HG02885 (cell line): ENCODE results near the gene DARS1.

ENCODE experiments used
- ATAC-seq: cut with Tn5 transposase; IDR thresholded peaks from one replicate; pipeline ENCODE4 v1.9.1; 2021; ENCODE audit warnings: mild to moderate bottlenecking; ENCODE audit not compliant: unreplicated experiment, poor library complexity

The DARS1 gene

DNA sequence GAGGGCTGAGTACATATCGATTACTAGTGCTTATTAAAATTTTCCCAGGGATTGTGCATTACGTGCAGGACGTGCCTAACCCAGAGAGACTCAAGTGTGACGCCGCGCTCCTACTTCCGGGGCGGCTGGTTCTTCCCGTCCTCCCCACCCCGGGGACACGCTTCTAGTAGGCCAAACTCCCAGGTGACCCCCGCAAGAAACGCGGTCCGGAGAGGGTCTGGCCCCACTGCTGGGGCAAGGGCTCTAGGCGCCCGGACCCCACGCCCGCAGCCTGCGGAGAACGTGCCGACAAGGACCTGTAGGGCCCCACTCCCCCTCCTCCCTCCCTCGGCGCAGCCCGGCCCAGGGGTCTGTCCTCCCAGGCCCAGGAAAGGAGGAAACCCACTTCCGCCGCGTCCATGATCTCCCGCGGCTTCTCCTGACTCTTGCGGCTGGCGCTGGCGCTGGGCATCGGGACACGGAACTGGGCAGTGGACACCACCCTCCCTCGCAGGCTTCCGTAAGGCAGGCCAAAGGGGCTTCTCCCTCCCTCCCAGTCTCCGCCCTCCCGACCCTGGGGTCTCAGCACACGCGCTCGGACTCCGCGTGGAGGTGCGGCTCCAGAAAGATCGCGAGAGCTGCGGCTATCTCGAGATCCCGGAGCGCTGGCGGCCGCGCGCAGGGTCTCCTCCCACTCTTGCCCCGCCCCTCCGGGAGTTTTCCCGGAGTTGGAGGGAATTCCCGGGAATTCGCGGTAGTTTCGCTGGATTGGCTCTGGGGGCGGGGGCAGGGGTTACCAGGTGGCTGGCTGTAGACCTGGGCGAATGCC lies at the start of gene DARS1:
Gene DARS1, minus strand, starts transcription at position 609 of the 808 bp plus-strand sequence. Its CDS starts 158 bp downstream, at position 451.
- peak; percentile 83 for ATAC-seq

DNA sequence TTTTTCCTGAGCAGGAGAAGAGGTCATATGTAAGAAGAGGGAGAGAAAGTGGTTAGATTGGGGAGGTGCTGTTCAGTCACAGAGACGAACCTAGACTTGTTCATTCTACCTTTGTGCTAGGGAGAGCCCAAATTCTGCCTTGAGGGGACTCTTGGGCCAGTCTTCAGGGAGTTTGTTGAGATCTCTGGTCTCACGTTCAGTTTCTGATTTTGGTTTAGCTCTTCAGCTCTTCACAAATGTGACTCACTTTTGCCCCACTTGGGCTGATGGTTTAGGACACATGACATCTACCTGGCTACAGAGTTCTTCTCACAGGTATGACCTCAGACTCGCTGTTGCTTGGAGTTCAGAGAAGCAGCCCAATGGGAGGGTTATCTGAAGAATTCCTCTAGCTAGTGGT lies 49.2 kb upstream of the DARS1 start:
- ATAC-seq: no peak

DNA sequence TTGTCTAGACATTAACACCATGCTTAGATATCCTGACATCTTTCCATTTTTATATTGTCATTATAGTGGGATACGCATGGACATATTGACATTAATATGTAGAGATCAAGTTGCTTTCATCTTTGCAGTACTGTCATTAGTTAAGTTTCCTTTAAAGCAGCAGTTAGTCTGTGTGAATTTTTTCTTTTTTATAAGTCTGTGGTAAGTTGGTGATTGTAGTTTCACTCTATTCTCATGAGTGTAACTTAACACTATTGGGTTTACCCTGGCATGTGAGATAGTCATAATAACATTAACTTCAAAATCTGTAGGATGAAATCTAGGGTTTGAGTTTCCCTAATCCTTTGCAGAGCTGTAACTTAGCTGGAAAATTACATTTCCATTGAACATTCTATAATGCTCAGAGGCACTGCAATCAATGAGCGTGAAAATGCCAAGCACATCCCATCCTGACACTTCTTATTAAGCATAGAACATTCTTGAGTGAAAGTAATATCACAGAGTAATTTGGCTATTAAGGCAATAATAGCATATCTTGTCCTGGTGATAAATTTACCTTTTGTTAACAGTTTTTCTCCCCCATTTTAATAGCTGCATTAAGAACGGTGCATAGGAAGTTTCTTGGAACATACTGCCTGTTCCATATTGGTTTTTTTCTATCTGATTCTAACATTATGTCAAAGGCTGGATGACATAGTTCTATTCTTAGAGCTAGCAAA lies 47.5 kb upstream of the DARS1 start:
- no peak for ATAC-seq

DNA sequence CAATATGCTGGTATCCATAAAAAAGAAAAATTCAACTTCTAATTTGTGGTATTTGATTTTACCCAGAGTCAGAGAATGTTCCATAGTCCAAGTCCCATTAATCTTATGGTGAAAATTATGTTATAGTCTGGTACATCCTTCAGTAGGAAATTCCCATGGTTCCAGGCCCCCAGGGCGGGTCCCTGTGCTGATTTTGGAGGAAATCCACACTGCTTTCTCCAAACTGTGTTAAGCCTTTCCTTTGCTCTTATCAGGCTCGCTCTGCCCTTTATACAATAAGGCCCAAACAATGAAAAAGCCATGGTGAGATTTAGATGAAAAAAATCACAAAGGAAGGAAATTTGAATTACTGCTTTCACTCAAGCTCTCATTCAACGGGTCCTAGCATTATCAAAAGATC lies 46.8 kb upstream of the DARS1 start:
- ATAC-seq: no peak

DNA sequence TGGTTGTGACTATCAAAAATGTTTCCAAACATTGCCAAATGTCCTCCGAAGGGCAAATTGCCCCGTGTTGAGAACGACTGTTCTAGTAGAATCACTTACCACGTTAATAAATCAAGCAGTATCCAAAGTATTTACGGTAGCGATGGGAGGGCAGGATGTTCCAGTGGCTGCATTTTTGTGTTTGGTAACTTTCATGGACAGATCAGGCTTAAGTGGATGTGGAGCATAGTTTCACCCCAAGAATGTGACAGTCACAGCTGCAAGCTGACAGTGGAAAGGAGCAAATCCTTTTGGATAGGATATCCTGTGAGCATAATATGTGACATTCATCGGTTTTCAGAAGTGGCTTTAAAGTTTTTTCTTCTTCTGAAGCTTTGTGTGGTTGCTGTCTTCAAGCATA lies 46.3 kb upstream of the DARS1 start:
- ATAC-seq: no peak

DNA sequence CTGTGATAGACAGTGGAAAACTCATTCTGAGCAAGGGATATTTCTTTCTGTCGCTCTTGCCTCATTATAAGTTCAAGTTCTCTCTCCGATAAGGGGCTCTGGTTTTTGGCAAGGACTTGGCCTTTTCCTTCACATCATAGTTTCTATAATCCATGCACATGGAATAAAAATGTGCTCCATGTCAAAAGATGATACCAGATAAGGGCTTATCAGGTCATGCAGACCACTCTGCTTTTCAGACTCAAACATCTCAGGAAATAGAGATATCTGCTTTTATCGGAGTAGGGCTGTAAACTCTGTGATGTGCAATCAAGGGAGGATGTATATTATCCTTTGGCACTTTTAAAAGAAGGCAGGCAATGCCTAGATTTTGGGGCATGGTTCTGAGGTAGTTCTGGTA lies 45.0 kb upstream of the DARS1 start:
- no peak for ATAC-seq

DNA sequence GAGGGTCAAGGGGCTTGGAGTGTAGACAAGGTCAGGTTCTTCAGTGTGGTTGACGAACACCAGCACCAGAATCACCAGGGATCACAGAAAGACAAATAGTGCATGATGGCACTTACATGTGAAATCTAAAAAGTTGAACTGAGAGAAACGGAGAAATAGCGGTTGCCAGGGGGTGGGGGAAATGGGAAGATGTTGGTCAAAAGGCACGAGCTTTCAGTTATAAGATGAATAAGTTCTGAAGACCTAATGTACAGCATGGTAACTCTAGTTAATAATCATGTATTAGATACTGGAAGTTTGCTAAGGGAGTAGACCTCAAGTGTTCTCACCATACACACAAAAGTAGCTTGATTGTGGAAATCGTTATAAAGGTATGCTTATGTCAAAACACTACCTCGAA lies 43.7 kb upstream of the DARS1 start:
- peak; percentile 70 for ATAC-seq

DNA sequence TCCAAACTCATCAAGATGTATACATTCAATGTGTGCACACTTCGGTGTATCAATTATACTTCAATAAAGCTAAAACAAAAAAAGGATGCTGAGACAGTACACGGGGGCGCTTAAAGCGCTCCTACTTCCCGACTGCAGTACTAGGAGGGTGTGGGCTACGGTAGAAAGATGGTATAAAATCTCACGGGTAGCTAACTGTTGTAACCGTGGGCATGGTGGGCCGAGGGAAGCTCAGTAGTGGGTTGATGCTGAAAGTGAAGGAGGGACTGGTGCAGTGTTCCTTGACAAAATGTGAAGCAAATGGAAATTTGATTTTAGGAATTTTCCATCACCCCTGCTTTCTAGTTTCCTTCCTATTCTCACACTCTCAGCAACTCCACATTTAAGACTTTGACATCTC lies 42.6 kb upstream of the DARS1 start:
- no peak for ATAC-seq

DNA sequence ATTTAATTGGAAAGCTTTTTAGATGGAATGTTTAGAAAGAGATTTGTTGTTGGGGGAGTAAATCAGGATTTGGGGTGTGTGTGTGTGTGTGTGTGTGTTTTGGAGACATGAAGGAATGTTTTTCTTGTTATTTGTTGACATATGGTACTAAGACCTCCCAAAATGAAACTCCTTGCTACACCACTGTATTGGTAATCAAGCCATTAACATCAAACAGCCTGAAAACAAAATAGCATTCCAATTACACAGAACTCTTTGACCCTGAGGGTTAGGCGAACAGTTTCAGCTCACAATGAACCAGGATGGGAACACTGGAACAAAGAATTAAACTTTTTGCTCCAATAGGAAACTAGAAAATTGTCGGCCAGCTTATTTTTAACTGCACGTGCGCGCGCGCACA lies 41.7 kb upstream of the DARS1 start:
- ATAC-seq: no peak

DNA sequence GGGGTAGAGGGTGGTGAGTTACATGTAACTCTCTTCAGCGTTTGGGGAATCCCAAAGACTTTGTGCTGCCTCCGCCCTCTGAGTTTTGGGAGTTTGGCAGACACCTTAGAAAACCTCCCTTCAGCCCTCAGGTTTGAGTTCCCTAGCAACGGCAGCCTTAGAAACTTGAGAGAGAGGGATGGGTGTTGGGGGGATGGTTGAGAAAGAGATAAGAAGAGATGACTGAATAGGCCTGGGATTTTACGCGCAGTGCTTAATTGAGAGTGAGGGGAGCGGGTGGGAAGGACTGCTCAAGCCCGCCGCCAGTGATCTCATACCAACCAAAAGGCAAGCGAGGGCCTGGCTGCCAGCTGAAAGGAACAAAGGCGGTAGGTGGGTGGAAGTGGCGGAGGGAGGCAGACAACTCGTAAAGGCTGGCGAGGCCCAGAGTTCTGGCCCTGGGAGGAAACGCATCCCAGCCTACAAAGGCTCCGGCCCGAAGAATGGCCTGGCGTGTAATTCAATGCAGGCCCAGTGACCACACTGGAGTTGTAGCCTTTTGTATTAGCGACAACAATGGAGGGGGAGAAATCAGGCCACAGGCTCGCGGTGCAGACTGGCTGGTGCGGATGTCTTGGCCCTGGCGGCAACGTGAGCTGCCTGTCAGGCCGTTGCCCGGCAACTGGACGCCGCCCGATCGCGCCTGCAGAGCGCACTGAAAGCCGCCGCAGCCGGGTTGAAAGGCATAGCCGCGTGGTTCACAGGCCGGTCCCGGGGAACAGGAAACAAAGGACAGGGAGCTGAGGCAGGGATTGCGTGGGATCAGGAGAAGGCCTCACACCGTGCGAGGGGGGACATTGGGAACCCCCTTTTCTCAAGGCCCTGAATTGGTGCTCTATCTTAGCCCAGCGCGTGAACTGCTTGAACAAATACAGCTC lies 39.9 kb upstream of the DARS1 start:
- ATAC-seq: peak; percentile 91

DNA sequence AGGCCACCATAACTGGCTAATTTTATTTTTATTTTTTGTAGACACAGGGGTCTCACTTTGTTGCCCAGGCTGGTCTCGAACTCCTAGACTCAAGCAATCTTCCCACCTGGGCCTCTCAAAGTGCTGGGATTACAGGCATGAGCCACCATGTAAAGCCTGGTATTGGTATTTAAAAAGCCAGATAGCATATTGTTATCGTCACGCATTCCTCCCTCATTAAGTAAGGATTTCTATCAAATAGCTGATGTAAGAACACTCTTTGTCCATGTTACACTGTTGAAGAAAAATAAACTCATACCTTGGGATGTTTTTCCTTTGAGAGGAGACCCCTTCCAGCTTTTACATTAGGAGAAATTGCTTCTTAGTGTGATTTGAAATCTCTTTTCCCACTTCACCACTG lies 39.2 kb upstream of the DARS1 start:
- no peak for ATAC-seq

DNA sequence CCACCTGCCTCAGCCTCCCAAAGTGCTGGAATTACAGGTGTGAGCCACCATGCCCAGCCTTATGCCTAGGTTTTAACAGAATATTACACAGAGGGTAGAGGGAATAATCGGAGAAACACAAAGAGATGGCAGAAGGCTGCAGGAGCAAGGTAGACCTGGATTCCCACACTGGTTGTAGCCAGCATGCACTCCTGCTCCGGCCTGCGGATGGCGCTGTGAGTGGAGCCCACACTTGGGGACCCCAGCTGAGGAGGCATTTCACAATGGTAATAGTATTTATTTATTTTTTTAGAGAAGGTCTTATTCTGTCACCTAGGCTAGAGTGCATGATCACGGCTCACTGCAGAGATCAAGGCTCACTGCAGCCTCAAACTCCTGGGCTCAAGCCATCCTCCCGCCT lies 38.8 kb upstream of the DARS1 start:
- no peak for ATAC-seq

DNA sequence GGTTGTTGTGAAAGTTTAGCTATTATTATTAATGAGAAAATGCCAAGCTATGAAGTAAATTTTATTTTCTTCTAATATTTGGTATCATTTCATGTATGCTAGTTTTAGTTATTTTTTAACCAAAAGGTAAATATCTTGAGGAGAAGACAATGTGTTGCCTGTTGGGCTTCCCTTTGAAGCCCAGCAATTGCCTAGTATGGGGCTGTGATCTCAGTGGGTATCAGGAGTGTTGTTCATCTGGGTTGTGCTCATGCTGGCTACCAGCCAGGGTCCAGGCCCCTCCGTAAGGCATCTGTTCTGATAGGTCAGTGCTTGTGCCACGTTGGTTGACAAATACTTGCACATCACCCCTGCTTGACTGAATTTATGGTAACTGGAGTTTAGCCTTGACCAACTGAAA lies 38.0 kb upstream of the DARS1 start:
- no peak for ATAC-seq

DNA sequence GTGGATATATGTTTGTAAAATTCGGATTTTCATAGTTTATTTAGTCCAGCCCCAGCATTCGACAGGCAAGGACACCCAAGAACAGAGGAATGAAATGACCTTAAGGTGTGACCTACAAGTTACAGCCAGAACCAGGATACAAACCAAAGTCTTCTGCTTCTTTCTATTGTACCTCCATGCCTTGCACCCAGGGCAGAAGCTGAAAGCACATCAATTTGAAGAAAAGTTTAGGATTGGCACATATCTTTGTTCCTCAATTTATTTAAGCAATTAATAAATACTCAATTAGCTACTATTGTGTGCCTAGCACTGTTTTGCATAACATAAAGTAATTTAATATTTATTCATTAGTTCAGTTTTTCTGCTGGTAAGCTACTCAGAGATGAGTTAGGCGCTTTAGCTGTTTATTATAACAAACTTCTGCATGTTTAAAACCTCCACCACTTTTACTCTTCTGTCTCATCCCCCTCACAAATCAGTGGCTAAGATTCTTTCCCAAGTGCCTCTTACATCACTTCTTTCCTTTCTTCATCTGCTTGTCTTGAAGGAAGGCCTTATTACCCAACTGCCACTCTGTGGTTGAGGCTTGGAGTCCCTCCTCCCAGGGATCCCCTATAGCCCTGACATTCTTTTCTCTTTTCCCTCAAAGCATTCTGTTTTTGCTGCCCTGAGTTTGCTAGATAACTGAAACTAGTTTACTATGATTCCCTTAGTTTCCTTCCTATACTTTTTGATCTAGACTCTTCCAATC lies 37.1 kb upstream of the DARS1 start:
- ATAC-seq: no peak

DNA sequence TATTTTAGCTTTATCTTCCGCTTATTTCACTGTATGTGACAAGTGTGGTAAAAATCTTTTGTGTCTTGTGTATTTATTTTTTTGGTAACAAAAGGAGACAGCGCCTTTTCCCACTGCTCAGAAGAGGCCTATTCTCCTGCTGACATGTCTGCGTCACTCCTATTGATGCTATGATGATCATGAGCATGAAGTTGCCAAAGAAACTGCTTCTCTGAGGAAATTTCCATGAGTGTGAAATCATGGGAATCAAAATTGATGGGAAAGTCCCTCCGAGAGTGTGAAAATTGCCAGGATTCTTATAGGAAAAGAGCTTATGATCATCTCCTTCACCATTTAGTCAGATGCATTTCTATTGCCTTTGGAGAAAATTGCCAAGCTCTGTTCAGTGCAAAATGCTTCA lies 36.5 kb upstream of the DARS1 start:
- no peak for ATAC-seq

DNA sequence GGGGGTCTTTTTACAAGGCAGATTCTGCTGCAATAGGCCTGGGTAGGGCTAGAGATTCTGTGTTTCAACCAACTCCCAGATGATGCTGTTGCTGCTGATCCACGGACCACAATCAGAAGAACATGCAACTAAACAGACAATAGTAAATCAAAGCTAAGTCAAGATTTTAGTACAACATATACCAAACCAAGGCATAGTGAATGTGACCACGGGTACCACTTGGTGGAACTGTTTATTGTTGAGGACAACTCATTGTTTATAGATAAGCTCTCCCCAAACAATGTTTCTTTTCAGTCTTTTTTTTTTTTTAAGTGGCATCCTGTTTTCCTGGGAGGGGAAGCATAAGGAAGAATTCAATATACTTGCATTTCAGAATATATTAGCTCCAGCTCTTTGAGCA lies 36.0 kb upstream of the DARS1 start:
- no peak for ATAC-seq

DNA sequence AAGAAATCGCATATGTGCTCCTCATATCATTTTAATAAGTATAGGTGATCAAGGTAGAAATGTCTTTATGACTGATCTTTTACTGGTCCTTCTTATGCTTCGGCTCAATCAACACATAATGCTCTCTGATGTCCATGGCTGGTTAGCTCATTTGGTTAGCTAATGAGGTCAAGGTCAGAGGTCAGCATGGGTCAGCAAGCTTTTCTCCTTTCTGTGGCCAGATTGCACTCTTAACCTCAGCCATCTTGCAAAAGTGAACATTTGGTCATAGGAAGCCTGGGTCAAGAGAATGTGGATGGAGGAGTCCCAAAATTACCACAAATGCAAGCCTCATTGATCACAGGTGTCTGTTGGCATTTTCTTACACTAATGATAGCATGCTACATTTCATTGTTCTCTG lies 35.4 kb upstream of the DARS1 start:
- no peak for ATAC-seq

DNA sequence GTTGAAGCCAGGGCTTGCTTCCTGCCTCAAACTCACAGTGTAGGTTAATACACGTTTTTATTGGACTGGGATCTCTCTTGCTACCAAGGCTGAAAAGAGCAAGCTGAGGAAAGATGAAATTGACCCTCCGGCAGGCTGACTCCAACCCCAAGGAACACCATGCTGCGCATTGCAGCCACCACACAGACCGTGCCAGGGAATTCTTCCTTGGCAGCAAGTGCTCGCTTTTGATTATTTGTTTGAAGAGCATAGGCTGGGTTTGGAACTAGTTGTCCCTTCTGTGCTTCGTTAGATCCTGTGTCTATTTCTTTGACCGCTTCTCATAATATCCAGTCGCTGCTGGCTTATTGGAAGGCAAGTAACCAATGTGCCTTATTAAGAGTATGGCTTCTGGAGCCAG lies 34.4 kb upstream of the DARS1 start:
- no peak for ATAC-seq

DNA sequence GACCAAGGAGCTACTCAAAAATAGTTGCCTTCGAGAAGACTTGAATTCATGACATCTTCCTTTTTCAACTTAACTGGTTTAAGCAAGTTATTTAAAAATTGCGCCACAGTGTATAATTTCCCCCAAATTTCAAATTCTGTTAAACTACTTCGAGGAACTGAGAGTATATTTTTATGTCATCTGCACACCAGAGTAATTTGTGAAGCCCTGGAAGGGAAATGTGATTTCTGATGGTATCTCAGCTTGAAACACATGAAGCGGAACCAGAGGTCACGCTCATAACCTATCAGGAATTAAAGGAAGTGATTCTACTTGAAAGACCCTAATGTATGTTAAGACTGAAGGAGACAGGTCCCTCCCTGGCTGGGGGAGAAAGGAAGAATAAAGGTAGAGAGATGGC lies 33.9 kb upstream of the DARS1 start:
- ATAC-seq: peak; percentile 73

DNA sequence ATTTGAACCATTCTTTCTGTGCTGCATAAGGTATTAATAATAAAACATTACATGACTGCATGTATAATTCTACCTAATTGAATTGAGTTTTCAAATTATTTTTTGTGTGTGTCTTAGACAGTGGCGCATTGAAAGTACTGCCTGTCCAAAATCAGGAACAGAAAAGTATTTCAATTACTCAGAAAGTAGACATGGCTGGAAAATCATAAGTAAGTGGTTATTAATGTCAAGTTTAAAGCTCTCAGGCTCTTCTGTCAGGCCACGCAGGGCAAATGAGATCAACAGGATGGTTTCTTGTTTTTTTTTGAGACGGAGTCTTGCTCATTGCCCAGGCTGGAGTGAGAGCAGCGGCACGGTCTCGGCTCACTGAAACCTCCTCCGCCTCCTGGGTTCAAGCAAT lies 32.4 kb upstream of the DARS1 start:
- ATAC-seq: no peak
